ENCODE data around the gene COL25A1.

DNA sequence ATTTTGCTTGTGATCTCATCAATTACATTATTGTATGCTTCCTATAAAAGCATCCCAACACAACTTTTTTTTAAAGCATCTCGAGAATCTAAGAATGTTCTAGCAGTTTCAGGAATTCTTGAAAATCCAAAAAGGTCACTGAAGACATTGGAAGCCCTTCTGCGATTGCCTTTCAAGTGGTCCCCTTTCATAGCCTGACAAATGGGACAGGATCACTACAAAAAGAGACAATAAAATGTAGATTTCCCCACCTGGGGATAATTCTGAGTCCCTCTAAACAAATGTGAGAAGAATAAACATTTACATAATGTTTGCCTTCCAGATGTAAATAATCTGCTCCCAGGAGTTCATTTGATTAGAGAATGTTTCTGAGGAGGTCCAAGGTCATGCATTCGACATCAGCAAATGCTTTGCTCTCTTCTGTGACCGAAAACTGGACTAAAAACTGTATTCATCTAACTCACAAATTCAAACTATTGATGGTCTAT is 116.0 kb downstream of the COL25A1 start:
- TF ChIP-seq, protein P1, sequence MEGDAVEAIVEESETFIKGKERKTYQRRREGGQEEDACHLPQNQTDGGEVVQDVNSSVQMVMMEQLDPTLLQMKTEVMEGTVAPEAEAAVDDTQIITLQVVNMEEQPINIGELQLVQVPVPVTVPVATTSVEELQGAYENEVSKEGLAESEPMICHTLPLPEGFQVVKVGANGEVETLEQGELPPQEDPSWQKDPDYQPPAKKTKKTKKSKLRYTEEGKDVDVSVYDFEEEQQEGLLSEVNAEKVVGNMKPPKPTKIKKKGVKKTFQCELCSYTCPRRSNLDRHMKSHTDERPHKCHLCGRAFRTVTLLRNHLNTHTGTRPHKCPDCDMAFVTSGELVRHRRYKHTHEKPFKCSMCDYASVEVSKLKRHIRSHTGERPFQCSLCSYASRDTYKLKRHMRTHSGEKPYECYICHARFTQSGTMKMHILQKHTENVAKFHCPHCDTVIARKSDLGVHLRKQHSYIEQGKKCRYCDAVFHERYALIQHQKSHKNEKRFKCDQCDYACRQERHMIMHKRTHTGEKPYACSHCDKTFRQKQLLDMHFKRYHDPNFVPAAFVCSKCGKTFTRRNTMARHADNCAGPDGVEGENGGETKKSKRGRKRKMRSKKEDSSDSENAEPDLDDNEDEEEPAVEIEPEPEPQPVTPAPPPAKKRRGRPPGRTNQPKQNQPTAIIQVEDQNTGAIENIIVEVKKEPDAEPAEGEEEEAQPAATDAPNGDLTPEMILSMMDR (conservative IDR thresholded peaks at IDR 0.05; ENCODE audit: low read depth, low read length): no peak
- no peak for TF ChIP-seq EZH2 (IDR thresholded peaks at IDR 0.05; ENCODE audit: borderline replicate concordance, low read depth, low read length, poor library complexity, severe bottlenecking)
